Mucosa of descending colon (tissue), 3 donors: ENCODE measurements around the gene INSRR. TPM values are rescaled to one million over a fixed set of nuclear protein-coding genes. Genes with fewer than 3 reads are reported as not detected.

ENCODE experiments used
- ATAC-seq: fragments of 200-7000 bp; cut with Tn5 transposase; one replicate; pipeline ENCODE4 v1.9.1; 2020; ENCODE audit warnings: mild to moderate bottlenecking, moderate library complexity
- DNase-seq, 3 donors: peaks; one replicate each; pipeline ENCODE4 v3.0.0-alpha.2; 2020
- H3K36me3 ChIP-seq: fragments of 200-600 bp; one replicate; pipeline ENCODE4 v1.8.0; 2021; ENCODE audit warnings: low read depth, mild to moderate bottlenecking
- H3K4me1 ChIP-seq: fragments of 200-600 bp; one replicate; pipeline ENCODE4 v1.8.0; 2021; ENCODE audit warnings: low read depth, mild to moderate bottlenecking
- H3K4me3 ChIP-seq: fragments of 200-600 bp; one replicate; pipeline ENCODE4 v1.8.0; 2021; ENCODE audit warnings: mild to moderate bottlenecking
- H3K9me3 ChIP-seq: fragments of 200-600 bp; one replicate; pipeline ENCODE4 v1.8.0; 2021; ENCODE audit warnings: mild to moderate bottlenecking
- CTCF ChIP-seq: fragments of 200-600 bp; IDR thresholded peaks from one replicate; pipeline ENCODE4 v1.8.0; 2022; ENCODE audit warnings: antibody characterized with exemption, mild to moderate bottlenecking
- intact Hi-C, 2 donors: fragments of 100-400 bp; cut with DNase I in 1 of 2; cut with micrococcal nuclease in 1 of 2; formaldehyde crosslinking; loops; one replicate each; pipeline versions ENCODE4 v1.11.0 to v1.11.1; 2022; cut with DNase I, micrococcal nuclease
- total RNA-seq, 3 donors: library from RNA; stranded (reverse); fragmentation: NEBNext Ultra II Directional in 2 of 3; extraction: Animal tissue kit (Norgen Biotek cat#: 25700) in 2 of 3; gene quantifications; one replicate each; pipeline versions ENCODE4 v1.2.1 to v1.2.4, GENCODE V29; 2021 to 2023
- donor health status: DM: no; HTN: no; CAD: no; lungs with moderate emphysema.
- donor health status: DM: no; HTN: no; CAD: no.
- donor health status: DM: no; HTN: yes; CAD: no.

INSRR gene
- total RNA-seq, 3 donors from 2014 or later, result 0.06 to 0.09 TPM; not detected in 1

DNA sequence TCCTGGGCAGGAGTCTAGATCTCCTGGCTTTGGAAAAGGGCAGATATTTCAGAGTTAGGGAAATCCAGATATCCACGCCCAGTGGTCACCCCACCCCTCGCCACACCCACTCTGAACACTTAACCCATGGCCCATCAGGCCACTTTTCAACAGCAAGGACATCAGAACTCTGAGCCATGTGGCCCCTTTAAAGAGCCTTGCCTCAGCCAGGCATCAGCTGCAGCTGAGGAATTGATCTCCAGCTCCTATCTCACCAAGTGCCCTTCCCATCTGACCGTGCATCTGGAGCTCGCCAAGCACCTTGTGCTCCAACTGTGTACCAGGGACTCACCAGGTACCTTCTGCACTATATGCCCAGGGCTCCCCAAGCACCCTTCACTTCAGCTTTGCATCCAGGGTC lies 22.0 kb downstream of the INSRR start:
- no peak overlapping the region for H3K4me3 ChIP-seq
- H3K9me3 ChIP-seq, result no peaks in the 10 kb centered on the region
- DNase-seq (no peak), ATAC-seq (no peak)
- H3K4me1 ChIP-seq, result no peaks in the 10 kb centered on the region
- intact Hi-C loops, result no loop called here
- TF ChIP-seq CTCF, result no peak
- H3K36me3 ChIP-seq, result no peaks in the 10 kb centered on the region

DNA sequence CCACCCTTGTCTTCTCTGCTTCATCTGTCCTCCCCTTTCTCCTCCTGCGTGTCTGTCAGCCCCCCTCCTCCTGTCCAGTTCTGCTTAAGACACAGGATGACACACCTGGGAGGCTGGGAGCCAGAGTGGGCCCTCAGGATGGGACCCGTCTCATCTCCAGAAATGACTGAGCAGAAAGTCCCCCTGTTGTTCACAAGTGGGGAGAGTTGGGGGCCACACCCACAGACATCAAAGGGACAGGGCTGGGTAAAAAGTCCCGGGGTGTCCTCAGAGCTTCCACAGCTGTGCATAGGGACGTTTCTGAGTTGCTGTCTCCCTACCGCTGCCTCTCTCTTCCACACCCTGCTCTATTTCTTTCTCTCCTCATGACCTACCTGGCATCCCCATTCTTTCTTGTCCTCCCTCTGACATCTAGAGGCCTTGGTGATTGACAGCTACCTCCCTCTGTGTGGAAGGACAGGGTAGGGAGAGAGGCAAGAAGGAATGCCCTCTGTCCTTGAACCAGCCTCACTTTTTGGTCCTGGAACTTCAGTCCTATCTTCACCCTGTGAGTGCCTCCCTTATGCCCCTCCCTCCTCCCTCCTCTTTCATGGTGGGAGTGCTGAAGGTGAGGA lies 22.8 kb downstream of the INSRR start:
- intact Hi-C loops, result no loop called here
- Histone ChIP-seq H3K4me3 (no peak overlapping the region), H3K4me1 (no peaks in the 10 kb centered on the region), H3K9me3 (no peaks in the 10 kb centered on the region), H3K36me3 (no peaks in the 10 kb centered on the region)
- DNase-seq (no peak), ATAC-seq (no peak)
- TF ChIP-seq CTCF, result no peak

GRCh38 chr1:156834322-156834721 lies 24.6 kb downstream of the INSRR start:
- no peak overlapping the region for H3K4me3 ChIP-seq
- H3K4me1 ChIP-seq, result no peaks in the 10 kb centered on the region
- intact Hi-C loops, result no loop called here
- H3K36me3 ChIP-seq, result no peaks in the 10 kb centered on the region
- no peaks in the 10 kb centered on the region for H3K9me3 ChIP-seq
- no peak for ATAC-seq
- no peak for TF ChIP-seq CTCF
- no peak for DNase-seq

GRCh38 chr1:156833603-156834002 lies 25.3 kb downstream of the INSRR start:
- Histone ChIP-seq H3K9me3 (no peaks in the 10 kb centered on the region), H3K4me3 (no peak overlapping the region), H3K36me3 (no peaks in the 10 kb centered on the region), H3K4me1 (no peaks in the 10 kb centered on the region)
- intact Hi-C loops, result no loop called here
- TF ChIP-seq CTCF, result no peak
- DNase-seq (no peak), ATAC-seq (no peak)

GRCh38 chr1:156832434-156832833 lies 26.5 kb downstream of the INSRR start:
- Histone ChIP-seq H3K36me3 (no peaks in the 10 kb centered on the region), H3K9me3 (no peaks in the 10 kb centered on the region), H3K4me1 (no peaks in the 10 kb centered on the region), H3K4me3 (no peak overlapping the region)
- TF ChIP-seq CTCF, result no peak
- DNase-seq (no peak), ATAC-seq (no peak)
- intact Hi-C loops, result no loop called here
